ENCODE measurements around the gene TAOK1. TPM values are rescaled to one million over a fixed set of nuclear protein-coding genes. Genes with fewer than 3 reads are reported as not detected.

TAOK1 gene
- total RNA-seq, 4 donors from 2014 or later, result 57.9 to 72.2 (median 65.1) TPM

- Histone ChIP-seq H3K4me3 (no peak overlapping the region), H3K36me3 (no peaks in the 10 kb centered on the region), H3K27ac (peak overlapping the region in 2 of 4 donors; percentile 21 to 40), H3K9me3 (no peaks in the 10 kb centered on the region), H3K4me1 (peaks cover 0 to 9% (median 0%) of the 10 kb centered on the region in 3 donors), H3K27me3 (no peaks in the 10 kb centered on the region)
- ATAC-seq, result peak; percentile 84
- whole genome bisulfite sequencing, 2 donors (ENCODE audit: low coverage in 1 of 2), result 12 to 15% methylated on average over 2 of the region's 3 CpGs
- TF ChIP-seq POLR2AphosphoS5 (IDR thresholded peaks at IDR 0.05) (no peak), CTCF (IDR thresholded peaks at IDR 0.05) (no peak), POLR2A (IDR thresholded peaks at IDR 0.05) (no peak), EP300 (IDR thresholded peaks at IDR 0.05) (no peak)
Measured at GRCh38 chr17:29376667-29377270, 13.4 kb upstream of the TAOK1 start.

- no peak overlapping the region for H3K4me3 ChIP-seq
- no peak for TF ChIP-seq CTCF (IDR thresholded peaks at IDR 0.05)
- H3K4me1 ChIP-seq, result peaks cover 0 to 9% (median 0%) of the 10 kb centered on the region in 3 donors
- no peaks in the 10 kb centered on the region for H3K27me3 ChIP-seq
- H3K27ac ChIP-seq, result no peak overlapping the region
- no peak for ATAC-seq
- H3K9me3 ChIP-seq, result no peaks in the 10 kb centered on the region
- H3K36me3 ChIP-seq, result no peaks in the 10 kb centered on the region
- 75 to 77% methylated on average over 2 to 4 of the region's 4 CpGs for WGBS, 2 donors (ENCODE audit: low coverage in 1 of 2)
Measured at GRCh38 chr17:29378500-29378899, 11.7 kb upstream of the TAOK1 start.

GRCh38 chr17:29379084-29379991 is 10.8 kb upstream of the TAOK1 start:
- no peak for ATAC-seq
- WGBS, 2 donors (ENCODE audit: low coverage in 1 of 2), result 63 to 68% methylated on average over 11 to 12 of the region's 12 CpGs
- Histone ChIP-seq H3K9me3 (no peaks in the 10 kb centered on the region), H3K27me3 (no peaks in the 10 kb centered on the region), H3K27ac (no peak overlapping the region), H3K4me1 (peaks cover 0 to 9% (median 0%) of the 10 kb centered on the region in 3 donors), H3K36me3 (no peaks in the 10 kb centered on the region), H3K4me3 (no peak overlapping the region)
- no peak for TF ChIP-seq EP300 (IDR thresholded peaks at IDR 0.05)
- TF ChIP-seq CTCF (IDR thresholded peaks at IDR 0.05), result no peak
- no peak for TF ChIP-seq POLR2A (IDR thresholded peaks at IDR 0.05)
- no peak for TF ChIP-seq POLR2AphosphoS5 (IDR thresholded peaks at IDR 0.05)

- WGBS, 2 donors (ENCODE audit: low coverage in 1 of 2), result 73 to 77% methylated on average over 1 of the region's 1 CpG
Measured at GRCh38 chr17:29383686-29384085, 6.5 kb upstream of the TAOK1 start.

More at GRCh38 chr17:29383686-29384085, 6.5 kb upstream of the TAOK1 start:
- Histone ChIP-seq H3K36me3 (no peaks in the 10 kb centered on the region), H3K27ac (no peak overlapping the region), H3K27me3 (no peaks in the 10 kb centered on the region), H3K9me3 (no peaks in the 10 kb centered on the region), H3K4me3 (no peak overlapping the region), H3K4me1 (no peaks in the 10 kb centered on the region)
- TF ChIP-seq POLR2AphosphoS5 (IDR thresholded peaks at IDR 0.05) (no peak), POLR2A (IDR thresholded peaks at IDR 0.05) (no peak), EP300 (IDR thresholded peaks at IDR 0.05) (no peak), CTCF (IDR thresholded peaks at IDR 0.05) (no peak)
- no peak for ATAC-seq
